ENCODE results near the gene ACOXL.

The ACOXL gene

GRCh38 chr2:111121028-111121827 lies 388.9 kb downstream of the ACOXL start:
- DNase-seq: peak; percentile 46

GRCh38 chr2:111121828-111122630 lies 389.7 kb downstream of the ACOXL start:
- DNase-seq: peak; percentile 85

- DNase-seq: peak; percentile 42
These were observed 390.5 kb downstream of the ACOXL start for GRCh38 chr2:111122631-111123421.

GRCh38 chr2:111123751-111124150 lies 391.4 kb downstream of the ACOXL start:
- no peak for DNase-seq

- no peak for DNase-seq
These were observed 394.2 kb downstream of the ACOXL start for GRCh38 chr2:111126581-111126980.

- no peak for DNase-seq
These were observed 395.0 kb downstream of the ACOXL start for GRCh38 chr2:111127351-111127750.

GRCh38 chr2:111128096-111128495 lies 395.7 kb downstream of the ACOXL start:
- no peak for DNase-seq

GRCh38 chr2:111133603-111134002 lies 401.2 kb downstream of the ACOXL start:
- DNase-seq: no peak

GRCh38 chr2:111134055-111134454 lies 401.7 kb downstream of the ACOXL start:
- no peak for DNase-seq

GRCh38 chr2:111135237-111135909 lies 403.0 kb downstream of the ACOXL start:
- DNase-seq: no peak

GRCh38 chr2:111135910-111136297 lies 403.5 kb downstream of the ACOXL start:
- DNase-seq: no peak

- no peak for DNase-seq
These were observed 406.5 kb downstream of the ACOXL start for GRCh38 chr2:111138839-111139238.

- DNase-seq: no peak
These were observed 407.4 kb downstream of the ACOXL start for GRCh38 chr2:111139637-111140317.

GRCh38 chr2:111140815-111141214 lies 408.4 kb downstream of the ACOXL start:
- no peak for DNase-seq

- no peak for DNase-seq
These were observed 409.7 kb downstream of the ACOXL start for GRCh38 chr2:111142101-111142500.

- DNase-seq: no peak
These were observed 410.9 kb downstream of the ACOXL start for GRCh38 chr2:111143107-111143842.

- DNase-seq: no peak
These were observed 411.4 kb downstream of the ACOXL start for GRCh38 chr2:111143843-111144198.

- DNase-seq: no peak
These were observed 412.9 kb downstream of the ACOXL start for GRCh38 chr2:111145103-111145760.

GRCh38 chr2:111145951-111146350 lies 413.6 kb downstream of the ACOXL start:
- no peak for DNase-seq

- no peak for DNase-seq
These were observed 416.0 kb downstream of the ACOXL start for GRCh38 chr2:111148225-111148873.

Measured in activated CD4-positive, alpha-beta T cell treated with anti-CD3 and anti-CD28 coated beads, Interleukin-2, Interleukin-6, amounts not matched to agents 100 ng/mL and 50 ng/mL, durations not matched to agents 16 hours and 8 hours (primary cell).